Psoas muscle (tissue), 8 donors: ENCODE results near the gene TEDC2. TPM values are rescaled to one million over a fixed set of nuclear protein-coding genes. Genes with fewer than 3 reads are reported as not detected.

Source experiments
- ATAC-seq, 4 donors: fragments of 200-7000 bp; cut with Tn5 transposase; one replicate each; pipeline ENCODE4 v1.9.1; 2020; ENCODE audit warnings: moderate library complexity in 3 of 4, mild to moderate bottlenecking in 2 of 4
- DNase-seq, 2 donors: peaks; one replicate each; pipeline ENCODE4 v3.0.0-alpha.2; 2020
- H3K27ac ChIP-seq: fragments of 200-600 bp; one replicate; pipeline ENCODE4 v1.8.0; 2022
- H3K27me3 ChIP-seq, 3 donors: fragments of 200-600 bp in 1 of 3; one replicate each; pipeline versions ENCODE4 v1.6.1 to v1.8.0; 2013 to 2022; ENCODE audit warnings: low read length in 2 of 3, mild to moderate bottlenecking in 2 of 3, moderate library complexity in 1 of 3; ENCODE audit not compliant: insufficient read depth in 3 of 3
- H3K36me3 ChIP-seq, 2 donors: fragments of 200-600 bp in 1 of 2; one replicate each; pipeline versions ENCODE4 v1.6.1 to v1.8.0; 2013 to 2022; ENCODE audit warnings: low read depth in 1 of 2, mild to moderate bottlenecking in 1 of 2, moderate library complexity in 1 of 2; ENCODE audit not compliant: insufficient read depth in 1 of 2
- H3K4me1 ChIP-seq: fragments of 200-600 bp; one replicate; pipeline ENCODE4 v1.8.0; 2022
- H3K4me3 ChIP-seq: fragments of 200-600 bp; one replicate; pipeline ENCODE4 v1.8.0; 2022; ENCODE audit warnings: mild to moderate bottlenecking
- H3K9me3 ChIP-seq: fragments of 200-600 bp; one replicate; pipeline ENCODE4 v1.8.0; 2022
- CTCF ChIP-seq: fragments of 200-600 bp; IDR thresholded peaks from one replicate; pipeline ENCODE4 v1.8.0; 2022; ENCODE audit warnings: antibody characterized with exemption
- WGBS, 3 donors: extraction: QIAGEN DNeasy Blood & Tissue Kit; methylation state at CpG; one replicate each; pipeline versions ENCODE4 v1.1.6 to v1.1.7; 2013; 5-methylcytosine and 5-hydroxymethylcytosine counted together
- intact Hi-C, 2 donors: fragments of 100-400 bp; cut with DNase I; formaldehyde crosslinking; loops; one replicate each; pipeline versions ENCODE4 v1.11.0 to v1.14.2; 2022
- polyA plus RNA-seq, 3 donors: library from polyadenylated mRNA; stranded (reverse); fragments of 200-250 nt; gene quantifications; one replicate each; pipeline ENCODE4 v1.2.3, GENCODE V29; 2013
- total RNA-seq, 4 donors: library from RNA; stranded (reverse); fragmentation: NEBNext Ultra II Directional in 2 of 4; extraction: Animal tissue kit (Norgen Biotek cat#: 25700) in 2 of 4; gene quantifications; one replicate each; pipeline versions ENCODE4 v1.2.1 to v1.2.4, GENCODE V29; 2021 to 2023
- donor health status: healthy with polysubstance abuse.
- donor health status: DM: no; HTN: no; CAD: no; lungs with moderate emphysema.
- donor health status: Bipolar disorder and iron deficiency.
- donor health status: healthy.
- donor health status: DM: yes; HTN: yes; CAD: no.
- donor health status: DM: no; HTN: no; CAD: no.
- donor health status: DM: no; HTN: no; CAD: no.
- donor health status: DM: yes; HTN: yes; CAD: no.

The TEDC2 gene
- total and polyA plus RNA-seq, 7 donors = 0.25 to 3.0 (median 0.61) TPM

GRCh38 chr16:2427526-2427925 lies 32.4 kb upstream of the TEDC2 start:
- TF ChIP-seq CTCF = no peak
- intact Hi-C loops = loop anchor here (5.0 kb wide), 2 partner anchors 75 to 85 kb away; partner anchors contain the start of gene ABCA3 (in 2 of the 2)

DNA sequence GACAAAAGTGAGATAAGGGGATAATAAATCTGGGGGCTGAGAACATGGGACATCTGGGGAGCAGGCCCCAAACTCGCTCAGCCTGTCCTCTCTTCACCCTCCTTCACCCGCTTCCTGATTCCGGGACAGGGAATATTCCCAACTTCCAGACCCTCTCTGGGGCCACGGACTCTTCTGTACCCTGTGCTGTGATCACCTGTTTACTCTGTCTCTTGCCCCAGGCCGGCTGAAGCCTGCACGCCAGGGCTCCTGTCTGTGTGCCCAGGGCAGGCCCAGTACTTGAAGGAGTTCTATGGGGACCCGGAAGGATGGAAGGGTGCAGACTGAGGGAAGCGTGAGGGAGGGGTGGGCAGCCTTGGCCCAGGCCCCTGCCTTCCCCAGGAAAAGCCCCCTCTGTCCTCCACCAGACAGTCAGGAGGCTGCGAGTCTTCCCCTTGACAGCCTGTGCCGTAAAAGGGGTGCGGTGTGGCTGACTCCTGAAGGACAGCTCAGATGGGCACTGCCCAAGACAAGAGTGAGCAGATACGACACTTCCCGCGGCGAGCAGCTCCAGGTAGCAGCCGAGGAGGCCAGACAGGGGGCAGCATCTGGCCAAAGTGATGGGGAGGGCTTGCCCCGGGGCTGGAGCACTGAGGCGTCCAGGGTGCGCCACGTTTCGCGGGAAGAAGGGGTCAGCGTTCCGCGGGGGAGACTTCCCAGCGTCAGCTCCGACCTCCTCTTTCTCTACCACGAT lies 31.7 kb upstream of the TEDC2 start:
- WGBS, 3 donors = 33 to 34% (median 34%) methylated on average over 28 of the region's 28 CpGs
- DNase-seq (no peak), ATAC-seq (peak; percentile 25 to 49 (median 33))
- Histone ChIP-seq H3K27ac (peak overlapping the region; percentile 80), H3K4me3 (peak overlapping the region; percentile 85), H3K9me3 (no peaks in the 10 kb centered on the region), H3K36me3 (peaks cover 0 to 9% of the 10 kb centered on the region in 2 donors), H3K27me3 (no peaks in the 10 kb centered on the region), H3K4me1 (peaks cover 8% of the 10 kb centered on the region)
- intact Hi-C loops = loop anchor here (5.0 kb wide), 2 partner anchors 74 to 86 kb away; partner anchors contain the start of gene ABCA3 (in 2 of the 2)
- TF ChIP-seq CTCF = no peak

More at GRCh38 chr16:2427526-2427925, 32.4 kb upstream of the TEDC2 start:
- Histone ChIP-seq H3K36me3 (peaks cover 0 to 2% of the 10 kb centered on the region in 2 donors), H3K27me3 (no peaks in the 10 kb centered on the region), H3K27ac (no peak overlapping the region), H3K4me3 (no peak overlapping the region), H3K4me1 (peaks cover 8% of the 10 kb centered on the region), H3K9me3 (no peaks in the 10 kb centered on the region)
- DNase-seq (no peak), ATAC-seq (no peak)
- 81 to 89% (median 84%) methylated on average over 4 of the region's 4 CpGs for WGBS, 3 donors

DNA sequence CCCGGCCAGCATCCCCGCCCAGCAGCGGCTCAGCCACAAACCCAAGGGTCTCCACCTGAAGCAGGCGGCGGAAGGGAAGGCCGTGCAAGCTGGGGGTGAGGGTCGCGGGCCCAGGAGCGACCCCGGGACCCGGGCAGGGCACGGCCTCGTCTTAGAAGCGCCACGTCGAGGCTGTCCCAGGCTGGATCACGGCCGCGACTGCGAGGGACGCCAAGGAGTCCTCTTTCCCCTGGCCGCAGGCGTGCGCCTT lies 31.2 kb upstream of the TEDC2 start:
- peak overlapping the region; percentile 80 for H3K27ac ChIP-seq
- 1% methylated on average over 21 to 24 of the region's 24 CpGs for WGBS, 3 donors
- ATAC-seq (peak; percentile 50 to 71 (median 58)), DNase-seq (no peak)
- no peaks in the 10 kb centered on the region for H3K9me3 ChIP-seq
- intact Hi-C loops = loop anchor here (5.0 kb wide), 2 partner anchors 74 to 86 kb away; partner anchors contain the start of gene ABCA3 (in 2 of the 2)
- H3K4me3 ChIP-seq = peak overlapping the region; percentile 85
- H3K36me3 ChIP-seq = peaks cover 0 to 9% of the 10 kb centered on the region in 2 donors
- no peak for TF ChIP-seq CTCF
- H3K4me1 ChIP-seq = peaks cover 8% of the 10 kb centered on the region
- H3K27me3 ChIP-seq = no peaks in the 10 kb centered on the region

- ATAC-seq = peak; percentile 98 to 100 (median 99)
- peaks cover 8% of the 10 kb centered on the region for H3K4me1 ChIP-seq
- H3K9me3 ChIP-seq = no peaks in the 10 kb centered on the region
- H3K27ac ChIP-seq = peak within 1 kb of the TSS; percentile 80
- peaks cover 0 to 9% of the 10 kb centered on the region in 2 donors for H3K36me3 ChIP-seq
- WGBS, 3 donors = 0 to 1% (median 0%) methylated on average over 27 to 103 of the region's 103 CpGs
- no peaks in the 10 kb centered on the region for H3K27me3 ChIP-seq
- DNase-seq = peak; percentile 98 to 99
- H3K4me3 ChIP-seq = peak within 1 kb of the TSS; percentile 85
- TF ChIP-seq CTCF = no peak
- intact Hi-C loops = loop anchor here (5.0 kb wide), 2 partner anchors 73 to 87 kb away; partner anchors contain the start of gene ABCA3 (in 2 of the 2)
Observed at GRCh38 chr16:2429034-2429770, 30.7 kb upstream of the TEDC2 start, which contains the start of gene CCNF. Gene CCNF (plus strand): TSS chr16:2429447. CDS start chr16:2429482, 35 bp downstream.
